Body of pancreas (tissue), 4 donors: ENCODE results near the gene POLD2.

Experiments used
- POLR2A ChIP-seq, 3 donors: fragments of 450-650 bp; IDR thresholded peaks; one replicate each; pipeline ENCODE4 v1.6.1; 2016; ENCODE audit warnings: antibody characterized with exemption in 3 of 3, mild to moderate bottlenecking in 2 of 3
- TF ChIP-seq, protein P1 (sequence below), 7 experiments: fragments of 450-650 bp in 4 of 7; fragments of 200-600 bp in 3 of 7; sonication (generic) in 3 of 7; IDR thresholded peaks; one replicate each; pipeline ENCODE4 v1.5.1; 2016 to 2019; ENCODE audit warnings: antibody characterized with exemption in 7 of 7

DNA sequence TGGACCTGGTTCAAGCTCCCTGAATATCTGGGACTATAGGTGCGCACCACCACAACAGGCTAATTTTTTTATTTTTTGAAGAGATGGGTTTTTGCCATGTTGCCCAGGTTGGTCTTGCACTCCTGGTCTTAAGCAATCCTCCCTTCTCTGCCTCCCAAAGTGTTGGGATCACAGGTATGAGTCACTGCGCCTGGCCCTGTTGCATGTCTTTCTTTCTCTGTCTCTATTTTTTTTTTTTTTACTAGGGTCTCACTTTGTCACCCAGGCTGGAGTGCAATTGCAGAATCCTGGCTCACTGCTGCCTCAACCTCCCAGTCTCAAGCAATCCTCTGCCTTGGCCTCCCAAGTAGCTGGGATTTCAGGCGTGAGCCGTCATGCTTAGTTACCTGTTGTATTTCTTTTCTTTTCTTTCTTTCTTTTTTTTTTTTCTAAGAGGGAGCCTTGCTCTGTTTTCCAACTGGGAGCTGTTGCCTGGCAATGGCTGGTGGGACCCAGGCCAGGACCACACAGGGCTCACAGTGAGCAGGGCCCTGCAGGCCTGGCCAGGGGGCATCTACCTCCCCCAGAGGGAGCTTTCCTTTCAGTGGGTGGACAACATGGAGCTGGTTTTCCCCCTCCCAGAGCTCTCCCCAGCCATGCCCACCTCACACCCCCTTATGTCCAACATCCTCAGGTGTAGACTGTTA is 11.7 kb upstream of the POLD2 start:
- TF ChIP-seq, protein P1, sequence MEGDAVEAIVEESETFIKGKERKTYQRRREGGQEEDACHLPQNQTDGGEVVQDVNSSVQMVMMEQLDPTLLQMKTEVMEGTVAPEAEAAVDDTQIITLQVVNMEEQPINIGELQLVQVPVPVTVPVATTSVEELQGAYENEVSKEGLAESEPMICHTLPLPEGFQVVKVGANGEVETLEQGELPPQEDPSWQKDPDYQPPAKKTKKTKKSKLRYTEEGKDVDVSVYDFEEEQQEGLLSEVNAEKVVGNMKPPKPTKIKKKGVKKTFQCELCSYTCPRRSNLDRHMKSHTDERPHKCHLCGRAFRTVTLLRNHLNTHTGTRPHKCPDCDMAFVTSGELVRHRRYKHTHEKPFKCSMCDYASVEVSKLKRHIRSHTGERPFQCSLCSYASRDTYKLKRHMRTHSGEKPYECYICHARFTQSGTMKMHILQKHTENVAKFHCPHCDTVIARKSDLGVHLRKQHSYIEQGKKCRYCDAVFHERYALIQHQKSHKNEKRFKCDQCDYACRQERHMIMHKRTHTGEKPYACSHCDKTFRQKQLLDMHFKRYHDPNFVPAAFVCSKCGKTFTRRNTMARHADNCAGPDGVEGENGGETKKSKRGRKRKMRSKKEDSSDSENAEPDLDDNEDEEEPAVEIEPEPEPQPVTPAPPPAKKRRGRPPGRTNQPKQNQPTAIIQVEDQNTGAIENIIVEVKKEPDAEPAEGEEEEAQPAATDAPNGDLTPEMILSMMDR (IDR thresholded peaks at IDR 0.05), result no peak
- TF ChIP-seq POLR2A (IDR thresholded peaks at IDR 0.05), result no peak
